ENCODE measurements around the gene DNAAF1.
"Not testable (repeated sequence)": the region's sequence is repeated elsewhere in the genome, so short reads cannot be mapped to it uniquely, and the experiment has no call there.

DNA sequence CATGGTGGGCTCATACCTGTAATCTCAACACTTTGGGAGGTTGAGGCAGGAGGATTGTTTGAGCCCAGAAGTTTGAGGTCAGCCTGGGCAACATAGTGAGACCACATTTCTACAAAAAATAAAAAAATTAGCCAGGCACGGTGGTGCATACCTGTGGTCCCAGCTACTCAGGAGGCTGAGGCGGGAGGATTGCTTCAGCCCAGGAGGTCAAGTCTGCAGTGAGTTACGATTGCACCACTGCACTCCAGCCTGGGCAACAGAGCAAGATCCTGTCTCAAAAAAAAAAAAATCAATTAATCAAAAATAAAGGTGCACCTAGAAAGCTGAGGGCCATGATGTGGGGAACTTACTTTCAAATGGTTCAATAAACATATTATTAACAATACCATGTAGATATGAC lies 71.0 kb downstream of the DNAAF1 start:
- TF ChIP-seq POLR2A (IDR thresholded peaks at IDR 0.05): not testable (repeated sequence)
- TF ChIP-seq, protein P1, sequence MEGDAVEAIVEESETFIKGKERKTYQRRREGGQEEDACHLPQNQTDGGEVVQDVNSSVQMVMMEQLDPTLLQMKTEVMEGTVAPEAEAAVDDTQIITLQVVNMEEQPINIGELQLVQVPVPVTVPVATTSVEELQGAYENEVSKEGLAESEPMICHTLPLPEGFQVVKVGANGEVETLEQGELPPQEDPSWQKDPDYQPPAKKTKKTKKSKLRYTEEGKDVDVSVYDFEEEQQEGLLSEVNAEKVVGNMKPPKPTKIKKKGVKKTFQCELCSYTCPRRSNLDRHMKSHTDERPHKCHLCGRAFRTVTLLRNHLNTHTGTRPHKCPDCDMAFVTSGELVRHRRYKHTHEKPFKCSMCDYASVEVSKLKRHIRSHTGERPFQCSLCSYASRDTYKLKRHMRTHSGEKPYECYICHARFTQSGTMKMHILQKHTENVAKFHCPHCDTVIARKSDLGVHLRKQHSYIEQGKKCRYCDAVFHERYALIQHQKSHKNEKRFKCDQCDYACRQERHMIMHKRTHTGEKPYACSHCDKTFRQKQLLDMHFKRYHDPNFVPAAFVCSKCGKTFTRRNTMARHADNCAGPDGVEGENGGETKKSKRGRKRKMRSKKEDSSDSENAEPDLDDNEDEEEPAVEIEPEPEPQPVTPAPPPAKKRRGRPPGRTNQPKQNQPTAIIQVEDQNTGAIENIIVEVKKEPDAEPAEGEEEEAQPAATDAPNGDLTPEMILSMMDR (IDR thresholded peaks at IDR 0.05): not testable (repeated sequence)

All from transverse colon (tissue), 3 donors.